A673 (cell line): ENCODE results near the gene MYH10.
"Not testable (repeated sequence)": the region's sequence is repeated elsewhere in the genome, so short reads cannot be mapped to it uniquely, and the experiment has no call there.

Source experiments
- CTCF ChIP-seq: fragments of 300-800, 200-600 bp; sonication (generic); conservative IDR thresholded peaks from 2 replicates; pipeline ENCODE4 v1.5.1; 2017; ENCODE audit warnings: low read depth, mild to moderate bottlenecking, antibody characterized with exemption, low read length, moderate library complexity, mixed read lengths
- EZH2 ChIP-seq: fragments of 200-600 bp; sonication (generic); IDR thresholded peaks from 2 replicates; pipeline ENCODE4 v1.6.1; 2017; ENCODE audit warnings: borderline replicate concordance, low read depth, mild to moderate bottlenecking, mixed read lengths, antibody characterized with exemption, low read length; ENCODE audit not compliant: poor library complexity, severe bottlenecking

GRCh38 chr17:8660709-8661108, 30.2 kb upstream of the MYH10 start:
- TF ChIP-seq CTCF, EZH2: not testable (repeated sequence)
